OCI-LY3 (cell line): Measurements from ENCODE around the gene LOXL1.

Source experiments
- H2AFZ ChIP-seq: fragments of 200-600, 300-600 bp; shearing (Covaris generic); 2 replicates; pipeline ENCODE4 v1.6.0; 2014; ENCODE audit warnings: antibody characterized with exemption, low read depth, low read length
- H3K27ac ChIP-seq: fragments of 200-600, 300-600 bp; sonication (generic); 2 replicates; pipeline ENCODE4 v1.5.1; 2014; ENCODE audit warnings: mild to moderate bottlenecking, low read length, moderate library complexity, mixed read lengths
- H3K27me3 ChIP-seq: fragments of 200-600, 300-600 bp; sonication (generic); 2 replicates; pipeline ENCODE4 v1.6.1; 2014; ENCODE audit warnings: low read depth, low read length, mixed read lengths
- H3K36me3 ChIP-seq: fragments of 200-600, 300-600 bp; sonication (generic); replicated peaks from 2 replicates; pipeline ENCODE3; 2014; ENCODE audit warnings: low read depth, low read length, mixed read lengths
- H3K4me1 ChIP-seq: fragments of 300-600, 200-600 bp; sonication (generic); 2 replicates; pipeline ENCODE4 v1.6.1; 2014; ENCODE audit warnings: low read length, mixed read lengths
- H3K4me2 ChIP-seq: fragments of 200-600, 300-600 bp; sonication (generic); 2 replicates; pipeline ENCODE4 v1.6.1; 2014; ENCODE audit warnings: low read length, mixed read lengths
- H3K4me3 ChIP-seq: fragments of 300-600, 200-600 bp; sonication (generic); 2 replicates; pipeline ENCODE4 v1.5.1; 2014; ENCODE audit warnings: antibody characterized with exemption, mild to moderate bottlenecking, low read length, moderate library complexity
- H3K79me2 ChIP-seq: fragments of 300-600, 200-600 bp; shearing (Covaris generic); 2 replicates; pipeline ENCODE4 v1.6.1; 2014; ENCODE audit warnings: mild to moderate bottlenecking, low read length, mixed read lengths
- H3K9ac ChIP-seq: fragments of 300-600, 200-600 bp; shearing (Covaris generic); 2 replicates; pipeline ENCODE4 v1.6.0; 2014; ENCODE audit warnings: mild to moderate bottlenecking, low read length, moderate library complexity
- H3K9me3 ChIP-seq: fragments of 200-600, 300-600 bp; shearing (Covaris generic); 2 replicates; pipeline ENCODE4 v1.6.1; 2014; ENCODE audit warnings: low read length, mixed read lengths; ENCODE audit not compliant: insufficient read depth
- H4K20me1 ChIP-seq: fragments of 200-600, 300-600 bp; sonication (generic); 2 replicates; pipeline ENCODE4 v1.6.1; 2016; ENCODE audit warnings: low read length, mixed read lengths; ENCODE audit not compliant: insufficient read depth
- CTCF ChIP-seq: fragments of 200-600, 300-600 bp; sonication (generic); IDR thresholded peaks from 2 replicates; pipeline ENCODE4 v1.5.1; 2014; ENCODE audit warnings: antibody characterized with exemption, low read length, low read depth
- EZH2phosphoT487 ChIP-seq: fragments of 200-600 bp; shearing (Covaris generic); IDR thresholded peaks from 2 replicates; pipeline ENCODE4 v1.6.1; 2018; ENCODE audit warnings: antibody characterized with exemption, mixed run types, low read depth

LOXL1 gene

GRCh38 chr15:73931441-73931840 lies 5.2 kb downstream of the LOXL1 start:
- TF ChIP-seq CTCF = no peak
- TF ChIP-seq EZH2phosphoT487 = no peak
- Histone ChIP-seq H3K36me3 (no peaks in the 10 kb centered on the region), H3K27me3 (no peaks in the 10 kb centered on the region), H2AFZ (no peak overlapping the region), H3K9me3 (no peaks in the 10 kb centered on the region), H4K20me1 (no peaks in the 10 kb centered on the region), H3K4me3 (no peak overlapping the region), H3K4me1 (no peaks in the 10 kb centered on the region), H3K9ac (no peak overlapping the region), H3K27ac (no peak overlapping the region), H3K79me2 (no peaks in the 10 kb centered on the region), H3K4me2 (no peak overlapping the region)

- no peak overlapping the region for H3K9ac ChIP-seq
- H2AFZ ChIP-seq = no peak overlapping the region
- H3K9me3 ChIP-seq = no peaks in the 10 kb centered on the region
- TF ChIP-seq EZH2phosphoT487 (no peak), CTCF (no peak)
- no peak overlapping the region for H3K4me3 ChIP-seq
- H3K79me2 ChIP-seq = no peaks in the 10 kb centered on the region
- H4K20me1 ChIP-seq = no peaks in the 10 kb centered on the region
- no peaks in the 10 kb centered on the region for H3K4me1 ChIP-seq
- no peak overlapping the region for H3K27ac ChIP-seq
- no peaks in the 10 kb centered on the region for H3K27me3 ChIP-seq
- H3K4me2 ChIP-seq = no peak overlapping the region
- H3K36me3 ChIP-seq = no peaks in the 10 kb centered on the region
Observed at GRCh38 chr15:73932381-73933191, 6.3 kb downstream of the LOXL1 start.

GRCh38 chr15:73934281-73934680 lies 8.0 kb downstream of the LOXL1 start:
- Histone ChIP-seq H3K4me1 (no peaks in the 10 kb centered on the region), H3K9ac (no peak overlapping the region), H3K9me3 (no peaks in the 10 kb centered on the region), H3K4me3 (no peak overlapping the region), H3K36me3 (no peaks in the 10 kb centered on the region), H3K79me2 (no peaks in the 10 kb centered on the region), H4K20me1 (no peaks in the 10 kb centered on the region), H3K27me3 (no peaks in the 10 kb centered on the region), H3K4me2 (no peak overlapping the region), H2AFZ (no peak overlapping the region), H3K27ac (no peak overlapping the region)
- no peak for TF ChIP-seq EZH2phosphoT487
- no peak for TF ChIP-seq CTCF

GRCh38 chr15:73935547-73935946 lies 9.3 kb downstream of the LOXL1 start:
- H3K4me1 ChIP-seq = no peaks in the 10 kb centered on the region
- TF ChIP-seq EZH2phosphoT487 (no peak), CTCF (no peak)
- H3K79me2 ChIP-seq = no peaks in the 10 kb centered on the region
- H2AFZ ChIP-seq = no peak overlapping the region
- H3K36me3 ChIP-seq = no peaks in the 10 kb centered on the region
- H3K4me3 ChIP-seq = no peak overlapping the region
- no peak overlapping the region for H3K9ac ChIP-seq
- H3K9me3 ChIP-seq = no peaks in the 10 kb centered on the region
- H3K27ac ChIP-seq = no peak overlapping the region
- no peaks in the 10 kb centered on the region for H3K27me3 ChIP-seq
- no peak overlapping the region for H3K4me2 ChIP-seq
- H4K20me1 ChIP-seq = no peaks in the 10 kb centered on the region
